ENCODE data around the gene MARVELD1. TPM values are rescaled to one million over a fixed set of nuclear protein-coding genes. Genes with fewer than 3 reads are reported as not detected.

The MARVELD1 gene
- total and polyA plus RNA-seq, 4 donors, result 15.7 to 57.9 (median 24.1) TPM

DNA sequence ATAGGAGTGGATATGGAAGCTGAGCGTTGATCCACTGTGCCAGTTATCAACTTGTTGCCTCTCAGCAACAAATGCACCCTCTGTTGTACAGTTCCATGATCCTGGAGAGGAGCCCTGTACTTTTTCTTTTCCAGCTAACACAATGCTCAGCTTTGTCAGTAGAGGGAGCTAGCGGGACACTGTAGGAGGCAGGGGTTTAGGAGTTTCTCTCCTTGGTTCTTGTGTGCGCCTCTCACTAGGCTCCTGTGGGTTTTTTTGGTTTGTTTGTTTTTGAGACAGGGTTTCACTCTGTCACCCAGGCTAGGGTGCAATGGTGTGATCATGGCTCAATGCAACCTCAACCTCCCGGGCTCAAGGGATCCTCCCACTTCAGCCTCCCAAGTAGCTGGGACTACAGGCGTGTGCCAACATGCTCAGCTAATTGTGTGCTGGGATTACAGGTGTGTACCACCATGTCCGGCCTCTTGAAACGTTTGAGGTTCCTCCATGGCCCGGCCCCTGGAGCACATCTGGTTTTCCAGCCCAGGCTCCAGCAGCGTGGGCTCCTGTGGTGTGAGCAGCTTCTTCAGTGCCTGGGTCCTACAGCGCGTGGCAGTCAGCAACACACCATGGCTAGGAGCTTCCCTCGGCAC, 12.0 kb upstream of the MARVELD1 start:
- no peak overlapping the region for H3K27ac ChIP-seq (ENCODE audit: low read depth in 1 of 2, low read length in 1 of 2)
- H3K4me1 ChIP-seq (ENCODE audit: control insufficient read depth in 5 of 5, insufficient read depth in 5 of 5, low read length in 5 of 5), result no peaks in the 10 kb centered on the region
- peak; percentile 67 for TF ChIP-seq CTCF (IDR thresholded peaks at IDR 0.05; ENCODE audit: control extremely low read depth, extremely low read depth)
- 49% methylated on average over 12 of the region's 12 CpGs for WGBS, 2 donors
- ATAC-seq (ENCODE audit: insufficient read depth, low FRiP score) (no peak), DNase-seq (peak; percentile 53 to 80 (median 78))
- H3K9ac ChIP-seq (ENCODE audit: insufficient read depth in 1 of 2, low read length in 2 of 2), result no peak overlapping the region
- peaks cover 0 to 5% (median 0%) of the 10 kb centered on the region in 3 donors for H3K27me3 ChIP-seq (ENCODE audit: control insufficient read depth in 3 of 3, insufficient read depth in 3 of 3, low read length in 2 of 3)
- H3K36me3 ChIP-seq (ENCODE audit: control insufficient read depth in 4 of 4, insufficient read depth in 4 of 4, low read length in 4 of 4), result no peaks in the 10 kb centered on the region
- H3K4me3 ChIP-seq, result no peak overlapping the region
- H3K9me3 ChIP-seq (ENCODE audit: control insufficient read depth in 4 of 4, insufficient read depth in 3 of 4, low read length in 3 of 4), result no peaks in the 10 kb centered on the region

DNA sequence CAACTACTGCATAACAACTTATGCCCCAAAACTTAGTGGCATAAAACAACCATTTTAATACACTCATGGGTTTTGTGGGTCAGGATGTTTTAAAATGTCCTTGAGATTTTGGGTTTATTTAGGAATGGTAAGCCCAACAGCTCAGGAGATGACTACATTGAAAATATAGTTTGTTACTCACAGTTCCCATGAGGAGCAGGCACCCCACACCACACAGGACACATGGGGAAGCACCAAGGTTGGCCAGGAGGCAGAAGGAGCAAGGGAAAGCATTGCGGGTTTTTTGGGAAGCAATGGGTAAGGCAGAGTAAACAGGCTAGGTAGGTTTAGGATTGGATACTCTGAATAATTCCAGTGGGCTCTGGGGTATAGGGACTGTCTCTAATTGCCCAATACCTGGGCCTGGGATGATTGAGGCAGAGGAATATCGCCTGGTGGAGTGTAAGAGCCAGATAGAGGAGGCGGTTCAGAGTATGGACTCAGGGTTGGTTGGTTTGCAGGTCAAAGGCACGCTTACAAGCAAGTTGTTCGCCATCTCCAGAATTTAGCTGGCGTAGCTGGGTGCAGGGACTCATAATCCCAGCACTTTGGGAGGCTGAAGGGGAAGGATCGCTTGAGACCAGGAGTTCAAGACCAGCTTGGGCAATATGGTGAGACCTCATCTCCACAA, 10.0 kb upstream of the MARVELD1 start:
- Histone ChIP-seq H3K9ac (ENCODE audit: insufficient read depth in 1 of 2, low read length in 2 of 2) (no peak overlapping the region), H3K27ac (ENCODE audit: low read depth in 1 of 2, low read length in 1 of 2) (no peak overlapping the region), H3K4me1 (ENCODE audit: control insufficient read depth in 5 of 5, insufficient read depth in 5 of 5, low read length in 5 of 5) (no peaks in the 10 kb centered on the region), H3K27me3 (ENCODE audit: control insufficient read depth in 3 of 3, insufficient read depth in 3 of 3, low read length in 2 of 3) (peaks cover 0 to 5% (median 0%) of the 10 kb centered on the region in 3 donors), H3K36me3 (ENCODE audit: control insufficient read depth in 4 of 4, insufficient read depth in 4 of 4, low read length in 4 of 4) (no peaks in the 10 kb centered on the region), H3K4me3 (no peak overlapping the region), H3K9me3 (ENCODE audit: control insufficient read depth in 4 of 4, insufficient read depth in 3 of 4, low read length in 3 of 4) (no peaks in the 10 kb centered on the region)
- no peak for TF ChIP-seq CTCF (IDR thresholded peaks at IDR 0.05; ENCODE audit: control extremely low read depth, extremely low read depth)
- WGBS, 2 donors, result 88 to 97% methylated on average over 7 of the region's 7 CpGs
- no peak for DNase-seq
- no peak for ATAC-seq (ENCODE audit: insufficient read depth, low FRiP score)

- no peak for DNase-seq
- H3K9me3 ChIP-seq (ENCODE audit: control insufficient read depth in 4 of 4, insufficient read depth in 3 of 4, low read length in 3 of 4), result no peaks in the 10 kb centered on the region
- no peaks in the 10 kb centered on the region for H3K4me1 ChIP-seq (ENCODE audit: control insufficient read depth in 5 of 5, insufficient read depth in 5 of 5, low read length in 5 of 5)
- H3K4me3 ChIP-seq, result no peak overlapping the region
- no peak overlapping the region for H3K9ac ChIP-seq (ENCODE audit: insufficient read depth in 1 of 2, low read length in 2 of 2)
- WGBS, 2 donors, result 68 to 81% methylated on average over 1 of the region's 1 CpG
- peaks cover 0 to 5% (median 0%) of the 10 kb centered on the region in 3 donors for H3K27me3 ChIP-seq (ENCODE audit: control insufficient read depth in 3 of 3, insufficient read depth in 3 of 3, low read length in 2 of 3)
- TF ChIP-seq CTCF (IDR thresholded peaks at IDR 0.05; ENCODE audit: control extremely low read depth, extremely low read depth), result no peak
- no peaks in the 10 kb centered on the region for H3K36me3 ChIP-seq (ENCODE audit: control insufficient read depth in 4 of 4, insufficient read depth in 4 of 4, low read length in 4 of 4)
- no peak for ATAC-seq (ENCODE audit: insufficient read depth, low FRiP score)
- no peak overlapping the region for H3K27ac ChIP-seq (ENCODE audit: low read depth in 1 of 2, low read length in 1 of 2)
Observed at GRCh38 chr10:97704341-97704740, 9.2 kb upstream of the MARVELD1 start.
